Measurements from ENCODE around the gene MAST4.

Gene MAST4

GRCh38 chr5:67206461-67206860 lies 610.3 kb downstream of the MAST4 start:
- H3K9me3 ChIP-seq (ENCODE audit: control insufficient read depth, low read length) = no peaks in the 10 kb centered on the region
- H3K4me1 ChIP-seq = no peaks in the 10 kb centered on the region
- no peak overlapping the region for H3K9ac ChIP-seq
- no peak overlapping the region for H2AFZ ChIP-seq
- H3K27me3 ChIP-seq (ENCODE audit: control insufficient read depth, insufficient read depth, low read length) = no peaks in the 10 kb centered on the region
- H3K79me2 ChIP-seq = no peaks in the 10 kb centered on the region
- TF ChIP-seq CTCF (IDR thresholded peaks at IDR 0.05) = no peak
- H3K4me2 ChIP-seq (ENCODE audit: low read length) = no peak overlapping the region
- no peaks in the 10 kb centered on the region for H3K36me3 ChIP-seq (ENCODE audit: control insufficient read depth, insufficient read depth, low read length)
- H3K4me3 ChIP-seq (ENCODE audit: low read depth, low read length) = no peak overlapping the region
- H3K27ac ChIP-seq = no peak overlapping the region

- no peaks in the 10 kb centered on the region for H3K4me1 ChIP-seq
- no peak overlapping the region for H3K4me3 ChIP-seq (ENCODE audit: low read depth, low read length)
- H2AFZ ChIP-seq = peak overlapping the region; percentile 57
- H3K4me2 ChIP-seq (ENCODE audit: low read length) = no peak overlapping the region
- H3K9ac ChIP-seq = no peak overlapping the region
- no peak overlapping the region for H3K27ac ChIP-seq
- H3K27me3 ChIP-seq (ENCODE audit: control insufficient read depth, insufficient read depth, low read length) = no peaks in the 10 kb centered on the region
- H3K9me3 ChIP-seq (ENCODE audit: control insufficient read depth, low read length) = no peaks in the 10 kb centered on the region
- no peaks in the 10 kb centered on the region for H3K36me3 ChIP-seq (ENCODE audit: control insufficient read depth, insufficient read depth, low read length)
- H3K79me2 ChIP-seq = no peaks in the 10 kb centered on the region
- TF ChIP-seq CTCF (IDR thresholded peaks at IDR 0.05) = no peak
Measured at GRCh38 chr5:67206929-67207328, 610.7 kb downstream of the MAST4 start.

- H3K27me3 ChIP-seq (ENCODE audit: control insufficient read depth, insufficient read depth, low read length) = no peaks in the 10 kb centered on the region
- no peak for TF ChIP-seq CTCF (IDR thresholded peaks at IDR 0.05)
- no peak overlapping the region for H3K27ac ChIP-seq
- no peaks in the 10 kb centered on the region for H3K36me3 ChIP-seq (ENCODE audit: control insufficient read depth, insufficient read depth, low read length)
- H3K9me3 ChIP-seq (ENCODE audit: control insufficient read depth, low read length) = no peaks in the 10 kb centered on the region
- H2AFZ ChIP-seq = peak overlapping the region; percentile 37
- H3K4me3 ChIP-seq (ENCODE audit: low read depth, low read length) = no peak overlapping the region
- H3K9ac ChIP-seq = no peak overlapping the region
- H3K79me2 ChIP-seq = no peaks in the 10 kb centered on the region
- H3K4me2 ChIP-seq (ENCODE audit: low read length) = no peak overlapping the region
- H3K4me1 ChIP-seq = no peaks in the 10 kb centered on the region
Measured at GRCh38 chr5:67208403-67208802, 612.2 kb downstream of the MAST4 start.

- TF ChIP-seq CTCF (IDR thresholded peaks at IDR 0.05) = peak; percentile 84
- H3K4me3 ChIP-seq (ENCODE audit: low read depth, low read length) = no peak overlapping the region
- no peak overlapping the region for H3K27ac ChIP-seq
- H3K36me3 ChIP-seq (ENCODE audit: control insufficient read depth, insufficient read depth, low read length) = no peaks in the 10 kb centered on the region
- H3K79me2 ChIP-seq = no peaks in the 10 kb centered on the region
- peaks cover 6% of the 10 kb centered on the region for H3K4me1 ChIP-seq
- H3K9ac ChIP-seq = no peak overlapping the region
- H3K9me3 ChIP-seq (ENCODE audit: control insufficient read depth, low read length) = no peaks in the 10 kb centered on the region
- H2AFZ ChIP-seq = peak overlapping the region; percentile 71
- no peak overlapping the region for H3K4me2 ChIP-seq (ENCODE audit: low read length)
- H3K27me3 ChIP-seq (ENCODE audit: control insufficient read depth, insufficient read depth, low read length) = no peaks in the 10 kb centered on the region
Measured at GRCh38 chr5:67209141-67209771, 613.1 kb downstream of the MAST4 start.

GRCh38 chr5:67211926-67212325 lies 615.7 kb downstream of the MAST4 start:
- no peak for TF ChIP-seq CTCF (IDR thresholded peaks at IDR 0.05)
- H3K36me3 ChIP-seq (ENCODE audit: control insufficient read depth, insufficient read depth, low read length) = no peaks in the 10 kb centered on the region
- no peak overlapping the region for H3K9ac ChIP-seq
- no peak overlapping the region for H3K27ac ChIP-seq
- no peak overlapping the region for H3K4me2 ChIP-seq (ENCODE audit: low read length)
- no peaks in the 10 kb centered on the region for H3K9me3 ChIP-seq (ENCODE audit: control insufficient read depth, low read length)
- H3K27me3 ChIP-seq (ENCODE audit: control insufficient read depth, insufficient read depth, low read length) = no peaks in the 10 kb centered on the region
- no peak overlapping the region for H3K4me3 ChIP-seq (ENCODE audit: low read depth, low read length)
- no peak overlapping the region for H2AFZ ChIP-seq
- peaks cover 30% of the 10 kb centered on the region for H3K4me1 ChIP-seq
- no peaks in the 10 kb centered on the region for H3K79me2 ChIP-seq
